Esophagus muscularis mucosa (tissue), 4 donors: ENCODE measurements around the gene CHCHD3. TPM values are rescaled to one million over a fixed set of nuclear protein-coding genes. Genes with fewer than 3 reads are reported as not detected.

Experiments used
- DNase-seq: peaks from one replicate; pipeline ENCODE4 v3.0.0-alpha.2; 2017; ENCODE audit errors: extremely low spot score
- H3K27ac ChIP-seq, 4 donors: fragments of 200-600 bp; sonication (generic); replicated peaks in 1 of 4; 1 replicate in 3 of 4; 2 replicates in 1 of 4; pipeline ENCODE4 v1.5.1; 2016 to 2019; ENCODE audit warnings: mild to moderate bottlenecking in 1 of 4
- H3K27me3 ChIP-seq, 4 donors: fragments of 200-600 bp; sonication (generic); one replicate each; pipeline versions ENCODE4 v1.5.1 to v1.6.0; 2016 to 2019
- H3K36me3 ChIP-seq, 4 donors: fragments of 200-600 bp; sonication (generic); one replicate each; pipeline ENCODE4 v1.5.1; 2016 to 2019
- H3K4me1 ChIP-seq, 4 donors: fragments of 200-600 bp; sonication (generic); one replicate each; pipeline ENCODE4 v1.5.1; 2016 to 2019
- H3K4me3 ChIP-seq, 4 donors: fragments of 200-600 bp; sonication (generic); 1 replicate in 2 of 4; 2 replicates in 2 of 4; pipeline ENCODE4 v1.5.1; 2016 to 2019; ENCODE audit warnings: mild to moderate bottlenecking in 4 of 4, moderate library complexity in 1 of 4
- H3K9me3 ChIP-seq, 4 donors: fragments of 200-600 bp; sonication (generic); 1 replicate in 3 of 4; 2 replicates in 1 of 4; pipeline ENCODE4 v1.5.1; 2016 to 2019
- EP300 ChIP-seq: sonication (generic); formaldehyde crosslinking; IDR thresholded peaks from one replicate; pipeline ENCODE4 v1.6.1; 2017; ENCODE audit warnings: antibody characterized with exemption
- POLR2A ChIP-seq: fragments of 450-650 bp; IDR thresholded peaks from one replicate; pipeline ENCODE4 v1.6.1; 2017; ENCODE audit warnings: antibody characterized with exemption, moderate library complexity, mild to moderate bottlenecking, low read depth
- POLR2AphosphoS5 ChIP-seq, 2 donors: sonication (generic); formaldehyde crosslinking; IDR thresholded peaks; one replicate each; pipeline ENCODE4 v1.6.1; 2017; ENCODE audit warnings: antibody characterized with exemption in 2 of 2
- whole genome bisulfite sequencing: methylation state at CpG from one replicate; pipeline ENCODE4 v1.1.5; 2018; 5-methylcytosine and 5-hydroxymethylcytosine counted together
- intact Hi-C: fragments of 100-400 bp; cut with DNase I; formaldehyde crosslinking; loops from one replicate; pipeline ENCODE4 v1.15.1; 2023
- total RNA-seq, 4 donors: library from RNA; depleted of rRNA; stranded (reverse); fragments of >200 nt; gene quantifications; one replicate each; pipeline versions ENCODE4 v1.1.0 to v1.2.1, GENCODE V29; 2016
- TF ChIP-seq, protein P1 (sequence below), 3 experiments: fragments of 200-600 bp in 2 of 3; fragments of 450-650 bp in 1 of 3; sonication (generic) in 2 of 3; IDR thresholded peaks; one replicate each; pipeline ENCODE4 v1.5.1; 2017 to 2019; ENCODE audit warnings: antibody characterized with exemption in 3 of 3, mild to moderate bottlenecking in 2 of 3, moderate library complexity in 1 of 3

CHCHD3 gene
- total RNA-seq, 4 donors from 2014 or later = 58.6 to 74.3 (median 68.9) TPM

DNA sequence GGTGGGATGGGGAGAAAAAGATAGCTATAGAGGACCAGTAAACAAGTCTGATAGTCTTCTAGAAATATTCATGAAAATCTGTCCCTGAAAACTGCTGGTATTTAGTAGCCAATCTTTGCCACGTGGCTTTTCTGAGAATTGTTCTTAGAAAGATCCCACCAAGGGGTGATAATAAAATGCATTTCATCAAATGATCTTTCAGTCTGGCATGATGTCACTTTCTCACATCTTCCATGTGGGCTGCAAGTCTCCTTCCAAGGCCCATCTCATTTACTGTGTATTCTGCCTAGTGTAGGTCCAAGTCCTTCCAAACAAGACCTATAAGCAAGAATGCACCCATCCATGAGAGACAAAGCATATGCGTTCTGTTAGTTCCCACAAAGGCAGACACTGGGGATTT, 226.0 kb downstream of the CHCHD3 start:
- DNase-seq = no peak
- intact Hi-C loops = no loop called here
- H3K4me3 ChIP-seq = no peak overlapping the region
- TF ChIP-seq POLR2A (no peak), POLR2AphosphoS5 (IDR thresholded peaks at IDR 0.05) (no peak), EP300 (no peak)
- TF ChIP-seq, protein P1, sequence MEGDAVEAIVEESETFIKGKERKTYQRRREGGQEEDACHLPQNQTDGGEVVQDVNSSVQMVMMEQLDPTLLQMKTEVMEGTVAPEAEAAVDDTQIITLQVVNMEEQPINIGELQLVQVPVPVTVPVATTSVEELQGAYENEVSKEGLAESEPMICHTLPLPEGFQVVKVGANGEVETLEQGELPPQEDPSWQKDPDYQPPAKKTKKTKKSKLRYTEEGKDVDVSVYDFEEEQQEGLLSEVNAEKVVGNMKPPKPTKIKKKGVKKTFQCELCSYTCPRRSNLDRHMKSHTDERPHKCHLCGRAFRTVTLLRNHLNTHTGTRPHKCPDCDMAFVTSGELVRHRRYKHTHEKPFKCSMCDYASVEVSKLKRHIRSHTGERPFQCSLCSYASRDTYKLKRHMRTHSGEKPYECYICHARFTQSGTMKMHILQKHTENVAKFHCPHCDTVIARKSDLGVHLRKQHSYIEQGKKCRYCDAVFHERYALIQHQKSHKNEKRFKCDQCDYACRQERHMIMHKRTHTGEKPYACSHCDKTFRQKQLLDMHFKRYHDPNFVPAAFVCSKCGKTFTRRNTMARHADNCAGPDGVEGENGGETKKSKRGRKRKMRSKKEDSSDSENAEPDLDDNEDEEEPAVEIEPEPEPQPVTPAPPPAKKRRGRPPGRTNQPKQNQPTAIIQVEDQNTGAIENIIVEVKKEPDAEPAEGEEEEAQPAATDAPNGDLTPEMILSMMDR (IDR thresholded peaks at IDR 0.05) = no peak
- no peak overlapping the region for H3K27ac ChIP-seq
- 91% methylated on average over 2 of the region's 2 CpGs for whole genome bisulfite sequencing
- no peaks in the 10 kb centered on the region for H3K27me3 ChIP-seq
- no peaks in the 10 kb centered on the region for H3K36me3 ChIP-seq
- H3K9me3 ChIP-seq = no peaks in the 10 kb centered on the region
- no peaks in the 10 kb centered on the region for H3K4me1 ChIP-seq

GRCh38 chr7:132854238-132854637, 227.7 kb downstream of the CHCHD3 start:
- Histone ChIP-seq H3K27me3 (no peaks in the 10 kb centered on the region), H3K4me1 (no peaks in the 10 kb centered on the region), H3K27ac (no peak overlapping the region), H3K36me3 (no peaks in the 10 kb centered on the region), H3K9me3 (no peaks in the 10 kb centered on the region), H3K4me3 (no peak overlapping the region)
- 97% methylated on average over 1 of the region's 1 CpG for WGBS
- intact Hi-C loops = no loop called here
- TF ChIP-seq POLR2A (no peak), EP300 (no peak), POLR2AphosphoS5 (IDR thresholded peaks at IDR 0.05) (no peak)
- TF ChIP-seq, protein P1 (IDR thresholded peaks at IDR 0.05) = no peak
- DNase-seq = no peak

DNA sequence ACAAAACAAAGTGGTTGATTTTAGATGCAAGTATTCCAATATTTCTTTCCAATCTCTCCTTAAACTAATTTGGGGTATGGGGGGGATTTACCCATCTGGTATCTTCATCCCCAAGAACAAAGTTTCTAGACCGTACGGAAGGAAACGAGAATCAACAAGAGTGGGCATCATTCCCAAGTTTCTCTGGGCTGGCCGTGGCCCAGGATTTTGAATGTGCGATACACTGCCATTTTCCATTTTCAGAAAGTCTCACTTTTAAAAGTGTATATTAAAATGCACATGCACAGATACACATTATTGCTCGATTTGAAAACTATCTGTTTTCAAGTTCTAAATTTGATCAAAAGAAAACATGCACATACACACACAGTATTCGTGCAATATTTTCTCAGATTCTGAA, 234.5 kb downstream of the CHCHD3 start:
- Histone ChIP-seq H3K36me3 (no peaks in the 10 kb centered on the region), H3K9me3 (no peaks in the 10 kb centered on the region), H3K27ac (no peak overlapping the region), H3K4me3 (no peak overlapping the region), H3K4me1 (no peaks in the 10 kb centered on the region), H3K27me3 (no peaks in the 10 kb centered on the region)
- intact Hi-C loops = no loop called here
- no peak for DNase-seq
- WGBS = 93% methylated on average over 7 of the region's 7 CpGs
- TF ChIP-seq EP300 (no peak), POLR2AphosphoS5 (IDR thresholded peaks at IDR 0.05) (no peak), POLR2A (no peak)
- TF ChIP-seq, protein P1 (IDR thresholded peaks at IDR 0.05) = no peak

GRCh38 chr7:132846086-132846485, 235.8 kb downstream of the CHCHD3 start:
- 96% methylated on average over 3 of the region's 3 CpGs for WGBS

More at GRCh38 chr7:132846086-132846485, 235.8 kb downstream of the CHCHD3 start:
- intact Hi-C loops = no loop called here
- Histone ChIP-seq H3K9me3 (no peaks in the 10 kb centered on the region), H3K4me3 (no peak overlapping the region), H3K4me1 (no peaks in the 10 kb centered on the region), H3K27ac (no peak overlapping the region), H3K36me3 (no peaks in the 10 kb centered on the region), H3K27me3 (no peaks in the 10 kb centered on the region)
- TF ChIP-seq, protein P1 (IDR thresholded peaks at IDR 0.05) = no peak
- TF ChIP-seq POLR2AphosphoS5 (IDR thresholded peaks at IDR 0.05) (no peak), EP300 (no peak), POLR2A (no peak)
- no peak for DNase-seq
